Activated naive CD4-positive, alpha-beta T cell treated with anti-CD3 and anti-CD28 coated beads, Interleukin-2, amount 50 U/mL, for 24 hours (primary cell): ENCODE measurements around the gene PTPN7.
"Not testable (repeated sequence)": the region's sequence is repeated elsewhere in the genome, so short reads cannot be mapped to it uniquely, and the experiment has no call there.

Experiments used
- H3K27ac Mint-ChIP-seq: one replicate; pipeline ENCODE4 v1.8.0; 2021; ENCODE audit warnings: mild to moderate bottlenecking, mixed read lengths
- H3K27me3 Mint-ChIP-seq: one replicate; pipeline ENCODE4 v1.8.0; 2021; ENCODE audit warnings: mixed read lengths
- H3K36me3 Mint-ChIP-seq: one replicate; pipeline ENCODE4 v1.8.0; 2021; ENCODE audit warnings: mixed read lengths
- H3K4me1 Mint-ChIP-seq: one replicate; pipeline ENCODE4 v1.8.0; 2021; ENCODE audit warnings: mixed read lengths
- H3K4me3 Mint-ChIP-seq: one replicate; pipeline ENCODE4 v1.8.0; 2021; ENCODE audit warnings: mild to moderate bottlenecking, mixed read lengths
- H3K9me3 Mint-ChIP-seq: one replicate; pipeline ENCODE4 v1.8.0; 2021; ENCODE audit warnings: mixed read lengths

Gene PTPN7

GRCh38 chr1:202194328-202194648 lies 33.9 kb upstream of the PTPN7 start:
- no peak overlapping the region for H3K4me3 Mint-ChIP-seq

GRCh38 chr1:202193614-202194327 lies 33.4 kb upstream of the PTPN7 start, which contains the start of gene LGR6:
Gene LGR6 (plus strand): TSS chr1:202193799. CDS start chr1:202193990, 191 bp downstream.
- H3K27ac Mint-ChIP-seq = no peak within 1 kb of the TSS
- H3K4me3 Mint-ChIP-seq = peak within 1 kb of the TSS; percentile 73
- H3K9me3 Mint-ChIP-seq = no peaks in the 10 kb centered on the region
- H3K36me3 Mint-ChIP-seq = no peaks in the 10 kb centered on the region
- H3K4me1 Mint-ChIP-seq = peaks cover 17% of the 10 kb centered on the region
- peaks cover 10% of the 10 kb centered on the region for H3K27me3 Mint-ChIP-seq

More at GRCh38 chr1:202194328-202194648, 33.9 kb upstream of the PTPN7 start:
- Mint-ChIP-seq H3K27me3 (peaks cover 10% of the 10 kb centered on the region), H3K9me3 (no peaks in the 10 kb centered on the region), H3K27ac (no peak overlapping the region), H3K36me3 (no peaks in the 10 kb centered on the region), H3K4me1 (peaks cover 21% of the 10 kb centered on the region)

DNA sequence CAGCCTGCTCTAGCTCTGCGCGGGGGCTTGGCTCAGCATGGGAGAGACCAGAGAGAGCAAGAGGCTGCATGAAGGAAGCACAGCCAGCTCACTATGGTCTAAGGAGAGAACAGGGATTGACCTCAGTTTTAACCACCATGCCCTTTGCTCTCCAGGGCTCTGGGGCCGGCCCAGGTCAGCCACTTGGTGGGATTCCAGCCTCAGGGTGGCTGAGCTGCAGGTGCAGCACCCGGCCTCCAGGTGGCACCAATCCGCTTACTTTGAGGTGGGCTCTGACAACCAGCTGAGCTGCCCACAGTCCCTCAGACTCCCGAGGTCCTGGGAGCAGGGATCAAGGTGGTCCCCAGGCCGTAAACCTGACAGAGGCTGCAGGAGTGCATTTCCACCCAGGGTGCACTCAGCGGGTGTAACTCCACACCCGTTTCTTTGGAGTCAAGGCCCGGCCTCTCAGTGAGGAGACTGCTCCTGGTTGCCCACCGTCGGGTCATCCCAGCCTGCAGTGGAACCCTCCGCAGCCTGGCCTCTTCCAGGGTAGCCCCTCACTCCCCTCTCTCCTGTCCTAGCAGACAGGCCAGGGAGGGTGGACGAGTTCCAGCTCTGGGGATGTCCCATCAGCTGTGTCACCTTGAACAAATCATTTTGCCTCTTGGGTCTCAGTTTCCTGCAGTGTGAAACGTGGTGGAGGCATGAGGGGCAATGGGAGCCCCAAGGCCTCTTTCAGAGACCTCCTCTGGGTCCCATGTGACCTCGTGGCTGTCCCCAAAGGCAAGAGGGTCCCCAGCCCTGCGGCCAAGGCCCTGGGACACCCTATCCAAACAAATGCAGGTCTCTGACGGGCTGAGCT lies 32.6 kb upstream of the PTPN7 start:
- no peak overlapping the region for H3K27ac Mint-ChIP-seq
- H3K4me3 Mint-ChIP-seq = peak overlapping the region; percentile 73
- H3K36me3 Mint-ChIP-seq = no peaks in the 10 kb centered on the region
- H3K4me1 Mint-ChIP-seq = peaks cover 11% of the 10 kb centered on the region
- H3K9me3 Mint-ChIP-seq = no peaks in the 10 kb centered on the region
- H3K27me3 Mint-ChIP-seq = peaks cover 10% of the 10 kb centered on the region

DNA sequence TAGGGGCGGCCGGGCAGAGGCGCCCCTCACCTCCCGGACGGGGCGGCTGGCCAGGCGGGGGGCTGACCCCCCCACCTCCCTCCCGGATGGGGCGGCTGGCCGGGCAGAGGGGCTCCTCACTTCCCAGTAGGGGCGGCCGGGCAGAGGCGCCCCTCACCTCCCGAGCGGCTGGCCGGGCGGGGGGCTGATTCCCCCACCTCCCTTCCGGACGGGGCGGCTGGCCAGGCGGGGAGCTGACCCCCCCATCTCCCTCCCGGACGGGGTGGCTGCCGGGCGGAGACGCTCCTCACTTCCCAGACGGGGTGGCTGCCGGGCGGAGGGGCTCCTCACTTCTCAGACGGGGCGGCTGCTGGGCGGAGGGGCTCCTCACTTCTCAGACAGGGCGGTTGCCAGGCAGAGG lies 31.0 kb upstream of the PTPN7 start:
- H3K4me3 Mint-ChIP-seq, H3K4me1 Mint-ChIP-seq, H3K9me3 Mint-ChIP-seq, H3K36me3 Mint-ChIP-seq, H3K27ac Mint-ChIP-seq: not testable (repeated sequence)
- H3K27me3 Mint-ChIP-seq = peaks cover 10% of the 10 kb centered on the region

- no peak overlapping the region for H3K27ac Mint-ChIP-seq
- peaks cover 7% of the 10 kb centered on the region for H3K27me3 Mint-ChIP-seq
- no peaks in the 10 kb centered on the region for H3K36me3 Mint-ChIP-seq
- no peaks in the 10 kb centered on the region for H3K9me3 Mint-ChIP-seq
- H3K4me3 Mint-ChIP-seq = no peak overlapping the region
- H3K4me1 Mint-ChIP-seq = peaks cover 5% of the 10 kb centered on the region
Measured at GRCh38 chr1:202189918-202190715, 29.7 kb upstream of the PTPN7 start.

- Mint-ChIP-seq H3K27me3 (peaks cover 2% of the 10 kb centered on the region), H3K9me3 (no peaks in the 10 kb centered on the region), H3K4me1 (peaks cover 9% of the 10 kb centered on the region), H3K4me3 (no peak overlapping the region), H3K27ac (no peak overlapping the region), H3K36me3 (no peaks in the 10 kb centered on the region)
Measured at GRCh38 chr1:202189001-202189790, 28.8 kb upstream of the PTPN7 start.

GRCh38 chr1:202187697-202188407 lies 27.4 kb upstream of the PTPN7 start:
- Mint-ChIP-seq H3K4me1 (peaks cover 10% of the 10 kb centered on the region), H3K36me3 (no peaks in the 10 kb centered on the region), H3K27ac (no peak overlapping the region), H3K4me3 (no peak overlapping the region), H3K9me3 (no peaks in the 10 kb centered on the region), H3K27me3 (no peaks in the 10 kb centered on the region)

GRCh38 chr1:202187041-202187671 lies 26.8 kb upstream of the PTPN7 start:
- H3K4me3 Mint-ChIP-seq = no peak overlapping the region
- H3K9me3 Mint-ChIP-seq = no peaks in the 10 kb centered on the region
- no peak overlapping the region for H3K27ac Mint-ChIP-seq
- H3K27me3 Mint-ChIP-seq = no peaks in the 10 kb centered on the region
- no peaks in the 10 kb centered on the region for H3K36me3 Mint-ChIP-seq
- peaks cover 10% of the 10 kb centered on the region for H3K4me1 Mint-ChIP-seq

GRCh38 chr1:202186327-202186726 lies 25.9 kb upstream of the PTPN7 start:
- no peaks in the 10 kb centered on the region for H3K27me3 Mint-ChIP-seq
- H3K9me3 Mint-ChIP-seq = no peaks in the 10 kb centered on the region
- peaks cover 10% of the 10 kb centered on the region for H3K4me1 Mint-ChIP-seq
- H3K27ac Mint-ChIP-seq = no peak overlapping the region
- H3K4me3 Mint-ChIP-seq = no peak overlapping the region
- no peaks in the 10 kb centered on the region for H3K36me3 Mint-ChIP-seq

DNA sequence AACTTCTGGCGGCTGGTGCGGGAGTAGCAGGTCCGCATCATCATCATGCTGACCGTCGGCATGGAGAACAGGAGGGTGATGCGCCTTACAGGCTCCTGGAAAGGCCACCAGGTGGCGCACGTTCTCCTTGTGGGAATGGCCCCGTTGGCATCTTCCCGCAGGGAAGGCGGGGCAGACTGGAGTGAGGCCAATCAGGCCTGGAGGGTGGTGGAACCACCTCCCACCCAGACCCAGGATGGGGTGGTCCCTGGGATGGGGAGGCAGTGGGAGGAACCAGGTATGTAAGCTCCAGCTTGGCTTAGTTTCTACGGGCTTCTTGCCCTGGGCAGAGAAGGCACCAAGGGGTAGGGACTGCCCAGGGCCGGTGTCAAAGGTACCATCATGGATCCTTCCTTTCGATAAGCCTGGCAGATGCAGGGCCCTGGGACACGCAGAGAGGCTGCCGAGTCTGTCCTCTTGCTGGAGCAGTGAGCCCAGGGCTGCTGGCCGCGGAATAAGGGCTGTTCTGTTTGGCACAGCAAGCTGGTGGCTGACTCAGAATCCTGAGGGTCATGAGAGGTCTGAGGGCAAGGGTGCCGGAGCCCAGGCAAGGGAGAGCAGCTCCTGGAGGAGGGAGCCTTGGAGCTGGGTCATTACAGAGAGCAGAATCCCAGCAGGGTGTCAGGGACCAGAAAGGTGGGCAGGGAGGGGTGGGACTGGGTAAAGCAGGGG lies 24.5 kb upstream of the PTPN7 start:
- no peak overlapping the region for H3K27ac Mint-ChIP-seq
- H3K9me3 Mint-ChIP-seq = no peaks in the 10 kb centered on the region
- H3K27me3 Mint-ChIP-seq = no peaks in the 10 kb centered on the region
- no peak overlapping the region for H3K4me3 Mint-ChIP-seq
- no peaks in the 10 kb centered on the region for H3K36me3 Mint-ChIP-seq
- peaks cover 10% of the 10 kb centered on the region for H3K4me1 Mint-ChIP-seq

- no peak overlapping the region for H3K27ac Mint-ChIP-seq
- H3K27me3 Mint-ChIP-seq = no peaks in the 10 kb centered on the region
- no peak overlapping the region for H3K4me3 Mint-ChIP-seq
- H3K4me1 Mint-ChIP-seq = peaks cover 10% of the 10 kb centered on the region
- no peaks in the 10 kb centered on the region for H3K9me3 Mint-ChIP-seq
- H3K36me3 Mint-ChIP-seq = no peaks in the 10 kb centered on the region
Measured at GRCh38 chr1:202182040-202182877, 21.9 kb upstream of the PTPN7 start.

GRCh38 chr1:202181586-202181985 lies 21.2 kb upstream of the PTPN7 start:
- no peaks in the 10 kb centered on the region for H3K9me3 Mint-ChIP-seq
- H3K4me3 Mint-ChIP-seq = no peak overlapping the region
- H3K27ac Mint-ChIP-seq = no peak overlapping the region
- H3K36me3 Mint-ChIP-seq = no peaks in the 10 kb centered on the region
- H3K4me1 Mint-ChIP-seq = peaks cover 10% of the 10 kb centered on the region
- no peaks in the 10 kb centered on the region for H3K27me3 Mint-ChIP-seq

DNA sequence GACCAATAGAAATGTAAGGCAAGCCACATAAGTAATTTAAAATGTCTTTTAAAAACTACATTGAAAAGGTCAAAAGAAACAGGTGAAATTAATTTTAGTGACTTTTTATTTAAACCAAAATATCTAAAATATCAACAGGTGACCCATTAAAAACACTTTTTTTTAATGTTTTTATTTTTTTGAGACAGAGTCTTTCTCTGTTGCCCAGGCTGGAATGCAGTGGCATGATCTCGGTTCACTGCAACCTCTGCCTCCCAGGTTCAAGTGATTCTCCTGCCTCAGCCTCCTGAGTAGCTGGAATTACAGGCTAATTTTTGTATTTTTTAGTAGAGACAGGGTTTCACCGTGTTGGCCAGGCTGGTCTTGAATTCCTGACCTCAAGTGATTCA lies 20.3 kb upstream of the PTPN7 start:
- H3K9me3 Mint-ChIP-seq, H3K27me3 Mint-ChIP-seq, H3K4me3 Mint-ChIP-seq, H3K36me3 Mint-ChIP-seq, H3K27ac Mint-ChIP-seq: not testable (repeated sequence)
- peaks cover 10% of the 10 kb centered on the region for H3K4me1 Mint-ChIP-seq
